Measurements from ENCODE around the gene PBX1. TPM values are rescaled to one million over a fixed set of nuclear protein-coding genes. Genes with fewer than 3 reads are reported as not detected.
A peak's percentile ranks its signal among the peaks of the same experiment; 100 is the strongest.

PBX1 gene
- total RNA-seq, 2 donors from 2014 or later, result 59.9 to 79.2 TPM

GRCh38 chr1:164635803-164636731, 77.1 kb downstream of the PBX1 start:
- Histone ChIP-seq H3K4me1 (ENCODE audit: control insufficient read depth, insufficient read depth, low read length) (peaks cover 16% of the 10 kb centered on the region), H3K27ac (ENCODE audit: low read depth, low read length) (peak overlapping the region; percentile 93), H3K4me3 (ENCODE audit: low read length) (no peak overlapping the region), H3K27me3 (ENCODE audit: control insufficient read depth, insufficient read depth, low read length, poor library complexity, severe bottlenecking) (no peaks in the 10 kb centered on the region), H3K36me3 (ENCODE audit: control insufficient read depth, insufficient read depth, low read length) (no peaks in the 10 kb centered on the region), H3K9me3 (ENCODE audit: control insufficient read depth, low read length) (no peaks in the 10 kb centered on the region), H3K9ac (ENCODE audit: extremely low read depth, low read length, poor library complexity, severe bottlenecking) (no peak overlapping the region)
- H3K4me3 Mint-ChIP-seq, result no peak overlapping the region
- H3K4me1 Mint-ChIP-seq, result peaks cover 52% of the 10 kb centered on the region
- H3K36me3 Mint-ChIP-seq (ENCODE audit: low read depth), result peaks cover 9% of the 10 kb centered on the region
- 71 to 93% methylated on average over 2 to 5 of the region's 5 CpGs for WGBS, 2 experiments (ENCODE audit: insufficient coverage in 1 of 2, insufficient read length in 1 of 2)
- no peak for DNase-seq
- H3K9me3 Mint-ChIP-seq, result no peaks in the 10 kb centered on the region
- H3K27me3 Mint-ChIP-seq (ENCODE audit: insufficient read depth), result no peaks in the 10 kb centered on the region
- no peak for TF ChIP-seq CTCF (conservative IDR thresholded peaks at IDR 0.05)
- H3K27ac Mint-ChIP-seq, result peak overlapping the region; percentile 70

GRCh38 chr1:164636757-164637156, 77.8 kb downstream of the PBX1 start:
- Mint-ChIP-seq H3K4me1 (peaks cover 50% of the 10 kb centered on the region), H3K9me3 (no peaks in the 10 kb centered on the region), H3K36me3 (ENCODE audit: low read depth) (peaks cover 9% of the 10 kb centered on the region), H3K27me3 (ENCODE audit: insufficient read depth) (no peaks in the 10 kb centered on the region), H3K27ac (peak overlapping the region; percentile 70), H3K4me3 (no peak overlapping the region)
- H3K4me3 ChIP-seq (ENCODE audit: low read length), result no peak overlapping the region
- DNase-seq, result no peak
- WGBS, 2 experiments (ENCODE audit: insufficient coverage in 1 of 2, insufficient read length in 1 of 2), result 95 to 100% methylated on average over 1 to 3 of the region's 3 CpGs
- H3K27ac ChIP-seq (ENCODE audit: low read depth, low read length), result no peak overlapping the region
- no peak overlapping the region for H3K9ac ChIP-seq (ENCODE audit: extremely low read depth, low read length, poor library complexity, severe bottlenecking)
- peaks cover 16% of the 10 kb centered on the region for H3K4me1 ChIP-seq (ENCODE audit: control insufficient read depth, insufficient read depth, low read length)
- no peaks in the 10 kb centered on the region for H3K27me3 ChIP-seq (ENCODE audit: control insufficient read depth, insufficient read depth, low read length, poor library complexity, severe bottlenecking)
- no peaks in the 10 kb centered on the region for H3K9me3 ChIP-seq (ENCODE audit: control insufficient read depth, low read length)
- no peak for TF ChIP-seq CTCF (conservative IDR thresholded peaks at IDR 0.05)
- H3K36me3 ChIP-seq (ENCODE audit: control insufficient read depth, insufficient read depth, low read length), result no peaks in the 10 kb centered on the region

- 80 to 88% methylated on average over 7 to 13 of the region's 13 CpGs for WGBS, 2 experiments (ENCODE audit: insufficient coverage in 1 of 2, insufficient read length in 1 of 2)
- Mint-ChIP-seq H3K9me3 (no peaks in the 10 kb centered on the region), H3K27me3 (ENCODE audit: insufficient read depth) (no peaks in the 10 kb centered on the region), H3K36me3 (ENCODE audit: low read depth) (peaks cover 18% of the 10 kb centered on the region), H3K4me3 (no peak overlapping the region), H3K27ac (peak overlapping the region; percentile 86), H3K4me1 (peaks cover 50% of the 10 kb centered on the region)
- no peak overlapping the region for H3K4me3 ChIP-seq (ENCODE audit: low read length)
- H3K27me3 ChIP-seq (ENCODE audit: control insufficient read depth, insufficient read depth, low read length, poor library complexity, severe bottlenecking), result no peaks in the 10 kb centered on the region
- no peaks in the 10 kb centered on the region for H3K36me3 ChIP-seq (ENCODE audit: control insufficient read depth, insufficient read depth, low read length)
- peaks cover 16% of the 10 kb centered on the region for H3K4me1 ChIP-seq (ENCODE audit: control insufficient read depth, insufficient read depth, low read length)
- no peaks in the 10 kb centered on the region for H3K9me3 ChIP-seq (ENCODE audit: control insufficient read depth, low read length)
- no peak for TF ChIP-seq CTCF (conservative IDR thresholded peaks at IDR 0.05)
- H3K9ac ChIP-seq (ENCODE audit: extremely low read depth, low read length, poor library complexity, severe bottlenecking), result peak overlapping the region; percentile 22
- DNase-seq, result no peak
- peak overlapping the region; percentile 95 for H3K27ac ChIP-seq (ENCODE audit: low read depth, low read length)
Measured at GRCh38 chr1:164637461-164638375, 78.7 kb downstream of the PBX1 start.

All from endodermal cell (in vitro differentiated cells).